ENCODE results near the gene TRIM42.

The TRIM42 gene

DNA sequence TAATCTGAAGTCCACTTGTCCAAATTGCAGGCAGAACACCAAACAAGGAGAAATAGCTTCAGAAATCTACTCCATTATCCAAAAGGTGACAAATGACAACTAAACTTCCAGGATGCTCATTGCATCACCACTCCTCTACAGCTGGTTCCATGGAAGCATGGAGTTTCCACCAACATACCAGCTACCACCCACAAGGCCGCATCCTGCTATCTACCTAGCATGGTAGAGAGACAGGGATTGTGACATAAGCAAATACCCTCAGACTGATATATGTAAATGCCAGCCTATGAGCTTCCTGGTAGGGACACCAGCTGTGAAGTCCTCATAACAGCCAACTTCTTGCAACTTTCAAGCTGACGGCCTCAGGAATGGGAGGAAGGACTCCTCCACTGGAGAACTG lies at the start of gene TRIM42:
TSS of gene TRIM42 (plus strand) at position 301 of the 400 bp plus-strand sequence. CDS start 166 bp downstream, outside the sequence.
- no peak for DNase-seq

DNA sequence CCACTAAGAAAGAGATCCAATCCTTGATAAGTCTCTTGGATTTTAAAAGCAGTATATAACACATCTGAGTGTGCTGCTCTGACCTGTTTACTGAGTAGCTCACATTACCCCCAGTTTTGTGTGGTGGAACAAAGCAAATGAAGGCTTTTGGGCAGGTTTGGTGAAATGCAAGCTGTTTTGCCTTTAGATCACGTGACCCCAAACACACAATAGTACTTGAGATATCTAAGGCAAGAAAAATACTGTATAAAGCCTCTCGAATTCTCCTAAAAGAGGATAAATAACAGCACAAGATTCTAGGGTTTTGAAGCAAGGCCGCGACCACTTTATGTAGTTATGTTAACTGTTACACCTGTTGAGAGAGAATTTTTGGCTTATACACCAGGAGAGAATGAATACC lies 49.3 kb upstream of the TRIM42 start:
- DNase-seq, result no peak

DNA sequence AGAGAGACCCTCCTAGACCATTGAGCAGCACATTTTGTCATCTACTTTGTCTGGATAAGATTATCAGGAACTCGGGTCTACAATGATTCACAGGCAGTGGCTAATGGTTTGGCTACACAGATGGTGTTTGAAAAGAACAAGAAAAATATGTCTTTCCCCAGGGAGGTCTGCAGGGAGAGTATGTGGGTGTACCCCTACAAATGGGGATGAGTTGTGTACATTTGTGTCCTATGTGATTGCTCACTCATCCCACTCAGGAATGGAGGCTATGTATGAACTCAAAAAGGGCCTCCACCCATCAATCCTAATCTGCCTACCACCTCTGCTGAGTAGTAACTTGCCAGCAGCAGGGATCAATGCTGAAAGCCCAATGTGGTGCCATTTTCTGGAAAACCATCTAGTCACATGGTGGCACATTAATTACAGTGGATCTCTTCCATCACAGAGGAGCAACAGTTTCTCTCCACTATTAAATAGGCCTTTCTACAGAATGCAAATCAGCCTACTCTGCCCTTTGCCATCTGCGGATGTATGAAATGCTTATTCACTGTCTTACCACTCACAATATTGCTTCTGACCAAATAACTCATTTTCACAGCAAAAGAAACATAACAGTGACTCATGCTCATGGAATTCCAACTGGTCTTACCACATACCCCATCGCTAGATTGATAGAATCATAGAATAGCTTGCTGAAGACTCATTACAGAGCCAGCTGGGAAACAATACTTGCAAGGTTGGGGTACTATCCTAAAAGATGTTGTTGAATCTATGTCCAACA lies 48.3 kb upstream of the TRIM42 start:
- DNase-seq, result no peak

DNA sequence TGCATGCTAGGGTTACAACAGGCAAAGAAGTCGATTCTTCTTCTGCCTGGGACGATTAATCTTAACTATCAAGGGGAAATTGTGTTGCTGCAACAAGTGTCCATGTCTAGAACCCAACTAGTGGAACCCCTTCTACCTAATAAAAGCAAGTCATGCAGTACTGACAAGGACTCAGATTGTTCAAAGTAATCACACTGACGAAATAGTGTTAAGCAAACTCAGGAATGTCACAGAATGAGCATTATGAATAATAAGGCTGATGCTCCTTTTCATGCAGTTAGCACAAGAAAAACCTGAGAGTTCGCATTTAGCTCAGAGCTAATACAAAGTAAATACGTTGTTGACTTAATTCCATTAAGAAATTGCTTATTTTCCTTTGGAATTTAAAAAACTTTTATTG lies 47.5 kb upstream of the TRIM42 start:
- no peak for DNase-seq

DNA sequence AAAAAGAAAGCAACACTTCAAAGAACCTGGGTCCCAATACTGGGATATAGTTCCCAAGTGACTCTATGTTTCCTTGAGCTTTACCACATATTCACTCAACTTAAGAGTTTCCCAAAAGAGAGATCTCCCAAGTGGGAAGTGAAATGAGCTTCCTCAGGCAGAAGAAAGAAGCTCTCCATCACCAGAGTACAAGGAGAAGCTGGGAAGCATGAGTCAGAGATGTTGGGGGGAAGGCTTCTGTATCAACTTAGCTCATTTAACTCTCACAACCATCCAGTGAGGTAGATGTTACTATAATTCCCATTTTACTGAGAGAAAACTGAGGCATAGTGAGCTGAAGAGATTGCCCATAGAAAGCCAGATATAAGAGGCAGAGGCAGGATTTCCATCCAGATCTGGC lies 47.0 kb upstream of the TRIM42 start:
- no peak for DNase-seq

DNA sequence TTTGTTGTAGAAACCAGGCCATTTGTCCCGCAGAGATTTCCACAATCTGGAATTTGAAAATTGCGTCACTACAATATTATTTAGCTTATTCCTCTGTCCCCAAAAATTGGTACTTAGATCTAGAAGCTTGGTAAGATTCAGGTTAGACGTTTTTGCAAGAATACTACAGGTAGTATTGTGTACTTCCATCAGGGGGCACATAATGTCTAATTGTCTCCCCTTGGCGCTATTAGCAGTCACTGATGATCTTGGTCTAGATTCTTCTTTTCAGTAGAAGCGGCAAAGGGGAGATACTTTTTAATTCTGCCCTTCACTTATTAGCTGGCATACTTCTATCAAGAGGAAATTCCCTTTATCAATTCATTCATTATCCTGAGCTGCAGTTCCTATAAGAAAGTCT lies 42.6 kb upstream of the TRIM42 start:
- DNase-seq, result no peak

DNA sequence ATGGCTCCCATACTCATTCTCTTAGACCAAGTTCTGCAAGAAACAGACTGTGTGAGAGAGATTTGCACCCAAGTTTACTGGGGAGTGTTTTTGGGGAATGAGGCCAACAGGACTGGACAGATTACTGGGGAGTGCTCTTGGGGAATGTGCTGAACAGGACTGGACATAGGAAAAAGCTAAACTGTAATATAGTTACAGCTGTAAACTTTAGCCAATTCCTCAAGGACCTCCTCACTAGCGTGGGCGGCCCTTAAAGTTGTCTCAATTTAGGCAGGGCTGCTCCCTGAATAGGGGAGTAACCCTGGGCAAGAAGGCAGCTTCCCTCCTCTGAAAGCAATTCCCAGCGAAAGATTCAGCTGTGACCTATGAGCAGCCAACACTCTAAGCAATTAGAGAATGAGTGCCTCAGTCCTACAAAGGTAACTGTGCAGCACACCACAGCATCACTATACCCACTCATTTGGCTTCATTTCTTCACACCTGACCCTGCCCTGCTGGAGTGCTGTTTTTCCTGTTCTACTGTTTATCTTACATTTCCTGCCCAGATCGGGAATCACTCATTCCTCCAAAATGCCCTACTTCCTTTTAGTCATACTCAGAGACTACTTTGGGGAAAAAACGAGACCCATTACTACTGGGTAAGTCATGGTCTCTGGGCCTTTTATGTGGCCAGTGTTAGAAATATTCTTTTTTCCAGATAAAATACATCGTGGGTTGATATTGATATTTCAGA lies 41.3 kb upstream of the TRIM42 start:
- no peak for DNase-seq

DNA sequence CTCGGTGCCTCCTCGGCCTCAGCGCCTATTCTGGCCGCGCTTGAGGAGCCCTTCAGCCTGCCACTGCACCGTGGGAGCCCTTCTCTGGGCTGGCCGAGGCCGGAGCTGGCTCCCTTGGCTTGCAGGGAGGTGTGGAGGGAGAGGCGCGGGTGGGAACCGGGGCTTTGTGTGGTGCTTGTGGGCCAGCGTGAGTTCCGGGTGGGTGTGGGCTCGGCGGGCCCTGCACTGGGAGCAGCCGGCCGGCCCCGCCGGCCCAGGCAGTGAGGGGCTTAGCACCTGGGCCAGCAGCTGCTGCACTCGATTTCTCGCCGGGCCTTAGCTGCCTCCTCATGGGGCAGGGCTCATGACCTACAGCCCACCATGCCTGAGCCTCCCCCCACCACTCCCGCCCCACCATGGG lies 26.6 kb upstream of the TRIM42 start:
- no peak for DNase-seq

DNA sequence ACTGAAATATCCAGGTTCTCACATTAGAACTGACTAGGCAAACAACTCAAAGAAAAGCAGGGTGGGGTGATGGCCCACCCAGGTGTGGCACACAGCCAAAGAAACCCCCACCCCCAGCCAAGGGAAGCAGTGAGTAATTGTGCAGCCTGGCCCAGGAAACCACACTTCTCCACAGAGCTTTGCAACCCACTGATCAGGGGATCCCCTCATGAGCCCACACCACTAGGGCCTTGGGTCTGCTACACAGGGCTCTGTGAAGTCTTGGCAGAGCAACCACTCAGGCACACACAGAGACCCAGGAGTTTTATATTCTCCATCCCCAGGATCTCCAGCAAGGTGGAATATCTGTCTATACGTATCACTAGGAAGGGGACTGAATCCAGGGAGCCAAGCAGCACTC lies 22.2 kb upstream of the TRIM42 start:
- DNase-seq, result no peak

DNA sequence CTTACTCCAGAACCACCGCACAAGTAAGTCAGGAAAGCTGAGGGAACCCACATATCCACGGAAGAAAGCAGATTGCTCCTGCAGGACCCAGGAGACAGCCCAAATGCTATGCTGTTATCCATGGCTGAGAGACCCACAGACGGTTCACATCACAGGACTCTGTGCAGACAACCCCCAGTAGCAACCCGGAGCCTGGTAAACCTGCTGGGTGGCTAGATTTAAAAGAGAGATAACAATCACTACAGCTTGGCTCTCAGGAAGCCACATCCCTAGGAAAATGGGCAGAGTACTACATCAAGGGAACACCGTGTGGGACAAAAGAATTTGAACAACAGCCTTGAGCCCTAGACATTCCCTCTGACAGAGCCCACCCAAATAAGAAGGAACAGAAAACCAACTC lies 13.8 kb upstream of the TRIM42 start:
- DNase-seq, result no peak

DNA sequence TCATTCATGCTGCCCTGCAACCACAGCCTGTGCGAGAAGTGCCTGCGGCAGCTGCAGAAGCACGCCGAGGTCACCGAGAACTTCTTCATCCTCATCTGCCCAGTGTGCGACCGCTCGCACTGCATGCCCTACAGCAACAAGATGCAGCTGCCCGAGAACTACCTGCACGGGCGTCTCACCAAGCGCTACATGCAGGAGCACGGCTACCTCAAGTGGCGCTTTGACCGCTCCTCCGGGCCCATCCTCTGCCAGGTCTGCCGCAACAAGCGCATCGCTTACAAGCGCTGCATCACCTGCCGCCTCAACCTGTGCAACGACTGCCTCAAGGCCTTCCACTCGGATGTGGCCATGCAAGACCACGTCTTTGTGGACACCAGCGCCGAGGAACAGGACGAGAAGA lies 4.7 kb downstream of the TRIM42 start:
- DNase-seq, result no peak

DNA sequence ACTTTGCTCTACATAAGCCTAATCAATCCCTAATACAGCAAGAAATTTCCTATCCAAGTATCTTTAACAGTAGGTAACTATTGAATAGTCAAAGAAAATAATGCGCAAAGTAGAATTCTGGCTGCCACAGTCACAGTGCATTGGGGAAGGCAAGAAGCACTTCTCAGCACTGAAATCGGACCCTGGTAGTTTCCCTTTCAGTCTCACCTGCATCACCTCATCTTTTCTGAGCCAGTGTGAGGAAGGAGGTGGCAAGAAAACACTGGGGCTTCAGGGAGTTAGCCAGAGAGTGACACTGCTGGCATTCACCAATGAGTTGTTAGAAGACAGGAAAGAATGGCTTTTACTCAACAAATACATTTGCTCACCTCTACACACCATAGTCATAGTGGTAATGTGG lies 8.3 kb downstream of the TRIM42 start:
- no peak for DNase-seq

DNA sequence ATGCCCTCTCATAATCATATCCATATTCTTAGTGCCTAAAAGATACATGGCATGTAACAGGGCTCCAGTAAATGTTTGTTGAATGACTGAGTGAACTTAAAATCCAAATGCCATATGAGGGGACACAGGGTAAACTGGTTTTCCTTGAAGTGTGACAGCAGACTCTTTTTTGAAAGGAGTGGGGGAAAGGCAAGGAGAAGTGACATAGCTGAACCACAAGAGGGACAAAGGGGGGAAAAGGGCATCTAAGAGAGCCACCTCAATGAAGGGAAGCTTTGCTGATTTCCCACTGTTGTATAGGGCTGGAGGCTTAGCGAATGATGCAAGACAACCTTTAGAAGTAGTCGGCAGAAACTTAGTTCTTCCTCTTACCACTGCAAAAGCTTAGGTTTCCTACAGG lies 9.1 kb downstream of the TRIM42 start:
- no peak for DNase-seq

DNA sequence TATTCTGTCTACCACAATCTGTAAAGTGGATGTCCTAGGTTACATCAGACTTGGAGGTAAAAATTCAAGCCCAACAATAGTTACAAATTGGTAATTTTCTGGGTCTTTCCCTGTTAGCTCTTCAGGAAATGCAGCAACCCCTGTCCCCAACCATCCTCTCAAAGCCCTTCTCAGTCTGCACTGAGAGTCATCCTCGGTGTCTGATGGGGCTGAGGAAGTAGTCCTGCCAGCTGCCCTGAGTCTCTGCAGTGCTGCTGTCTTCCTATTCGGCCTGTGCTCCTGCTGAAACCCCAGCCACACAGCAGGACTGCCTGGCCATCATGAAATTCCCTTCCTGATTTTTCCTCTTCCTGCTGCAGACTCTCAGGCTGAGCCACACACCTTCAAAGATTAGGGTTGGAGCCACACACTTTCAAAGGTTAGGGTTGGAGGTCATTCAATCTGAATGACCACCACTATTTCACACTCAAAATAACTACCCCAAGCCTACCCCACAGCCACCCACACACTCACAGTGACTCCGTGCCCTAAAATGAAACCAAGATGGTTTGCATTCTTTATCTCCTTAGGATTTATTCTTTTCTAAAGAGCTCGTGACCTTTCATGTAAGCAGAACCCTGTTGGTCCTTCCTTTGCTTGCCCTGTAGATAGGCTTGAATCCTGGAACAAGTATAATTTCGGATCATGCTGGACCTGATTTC lies 17.6 kb downstream of the TRIM42 start:
- no peak for DNase-seq

DNA sequence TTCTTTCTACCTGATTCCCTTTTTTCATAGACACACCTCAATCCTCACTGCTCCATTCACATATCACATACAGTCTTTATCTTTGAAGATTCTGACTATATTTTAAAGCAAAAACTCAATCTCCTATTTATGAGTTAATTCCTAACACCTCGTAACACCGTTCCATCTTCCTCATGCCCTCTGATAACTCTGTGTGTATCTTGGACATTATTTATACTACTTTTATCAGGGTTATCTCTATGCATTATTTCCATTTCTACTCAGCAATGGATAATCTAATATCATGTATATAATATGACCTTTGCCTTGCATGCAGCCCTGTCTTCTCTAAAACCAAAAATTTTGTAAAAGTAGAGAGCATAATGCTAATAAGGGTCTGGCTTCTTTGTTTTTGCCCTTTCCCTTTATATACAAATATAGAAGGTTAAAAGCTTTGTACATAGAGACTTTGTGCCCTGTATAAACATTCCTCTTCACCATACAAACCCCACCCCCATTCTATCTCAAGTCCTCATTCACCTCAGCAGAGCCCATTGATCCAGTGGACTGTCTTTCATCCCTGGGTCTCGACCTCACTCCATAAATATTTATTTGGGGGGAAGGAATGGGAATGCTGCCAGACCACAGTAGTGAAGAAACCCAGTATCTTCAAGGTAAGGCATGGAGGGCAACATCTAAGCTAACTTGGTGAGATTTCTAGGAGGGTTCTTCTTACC lies 21.8 kb downstream of the TRIM42 start:
- no peak for DNase-seq

DNA sequence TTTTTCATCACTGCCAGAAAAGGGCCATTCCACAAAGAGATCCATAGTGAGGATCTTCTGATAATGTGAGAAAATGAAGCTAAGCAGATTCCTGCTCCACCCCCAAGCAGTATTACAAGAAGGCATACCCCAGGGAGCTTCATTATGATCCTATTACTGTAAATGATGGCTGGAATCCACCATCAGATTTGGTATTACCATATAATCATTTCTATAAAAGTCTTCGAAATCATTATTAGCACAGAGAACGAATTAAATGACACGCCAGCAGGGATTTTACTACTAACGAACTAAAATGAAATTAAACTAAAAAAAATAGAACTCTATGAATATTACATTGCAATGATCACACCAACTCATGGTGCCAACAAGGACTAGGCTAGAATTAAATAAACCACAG lies 24.4 kb downstream of the TRIM42 start:
- DNase-seq, result no peak

DNA sequence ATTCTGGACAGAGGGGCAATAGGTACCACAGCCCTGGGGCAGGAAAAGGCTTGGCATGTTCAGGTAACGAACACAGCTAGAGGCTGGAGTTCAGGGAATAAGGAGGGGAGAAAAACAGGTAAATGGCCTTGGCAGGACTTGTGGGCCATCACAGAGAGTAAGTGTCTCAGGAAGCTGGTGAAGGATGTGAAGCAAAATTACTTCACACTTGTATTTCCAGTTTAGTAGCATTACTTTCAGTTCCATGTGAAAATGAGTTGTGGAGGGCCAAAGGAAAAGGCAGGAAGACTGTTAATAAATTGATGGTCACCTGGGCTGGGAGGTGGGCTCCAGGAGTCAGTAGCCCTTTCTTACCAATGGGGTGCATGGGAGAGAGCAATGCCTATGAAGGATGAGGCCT lies 25.6 kb downstream of the TRIM42 start:
- DNase-seq, result no peak

DNA sequence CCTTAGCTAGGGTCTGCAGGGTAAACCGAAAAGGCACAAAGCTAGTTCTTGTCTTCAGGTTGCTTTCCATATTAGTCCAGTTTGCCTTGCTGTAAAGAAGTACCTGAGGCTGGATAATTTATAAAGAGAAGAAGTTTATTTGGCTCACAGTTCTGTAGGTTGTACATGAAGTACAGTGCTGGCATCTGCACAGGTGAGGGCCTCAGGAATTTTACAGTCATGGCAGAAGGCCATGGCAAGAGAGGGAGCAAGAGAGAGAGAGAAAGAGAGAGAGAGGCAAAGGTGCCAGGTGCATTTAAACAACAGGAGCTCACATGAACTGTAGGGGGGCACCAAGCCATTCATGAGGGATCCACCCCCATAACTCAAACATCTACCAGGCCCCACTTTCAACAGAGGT lies 26.9 kb downstream of the TRIM42 start:
- no peak for DNase-seq

DNA sequence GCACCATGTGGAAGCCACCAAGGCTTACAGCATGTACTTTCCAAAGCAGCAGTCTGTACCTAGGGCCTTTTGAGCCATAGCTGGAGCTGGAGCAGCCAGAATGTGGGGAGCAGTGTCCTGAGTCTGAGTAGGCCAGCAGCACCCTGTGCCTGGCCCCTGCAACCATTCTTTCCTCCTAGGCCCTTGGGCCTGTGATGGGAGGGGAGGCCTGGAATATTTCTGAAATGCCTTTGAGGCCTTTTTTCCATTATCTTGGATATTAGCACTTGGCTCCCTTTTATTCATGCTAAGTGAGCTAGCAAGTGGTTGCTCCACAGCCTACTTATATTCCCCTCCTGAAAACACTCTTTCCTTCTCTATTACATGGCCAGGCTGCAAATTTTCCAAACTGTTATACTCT lies 28.1 kb downstream of the TRIM42 start:
- DNase-seq, result no peak

DNA sequence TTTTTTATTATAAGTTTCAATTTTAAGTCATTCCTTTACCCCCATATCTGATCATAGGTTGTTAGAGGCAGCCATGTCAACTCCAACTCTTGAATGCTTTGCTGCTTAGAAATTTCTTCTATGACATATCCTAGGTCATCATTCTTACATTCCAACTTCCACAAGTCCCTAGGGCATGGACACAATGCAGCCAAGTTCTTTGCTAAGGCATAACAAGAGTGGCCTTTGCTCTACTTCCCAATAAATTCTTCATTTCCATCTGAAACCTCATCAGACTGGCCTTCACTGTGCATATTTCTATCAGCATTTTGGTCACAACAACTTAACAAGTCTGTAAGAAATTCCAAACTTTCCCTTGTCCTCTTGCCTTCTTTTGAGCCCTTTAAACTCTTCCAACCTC lies 28.5 kb downstream of the TRIM42 start:
- no peak for DNase-seq

DNA sequence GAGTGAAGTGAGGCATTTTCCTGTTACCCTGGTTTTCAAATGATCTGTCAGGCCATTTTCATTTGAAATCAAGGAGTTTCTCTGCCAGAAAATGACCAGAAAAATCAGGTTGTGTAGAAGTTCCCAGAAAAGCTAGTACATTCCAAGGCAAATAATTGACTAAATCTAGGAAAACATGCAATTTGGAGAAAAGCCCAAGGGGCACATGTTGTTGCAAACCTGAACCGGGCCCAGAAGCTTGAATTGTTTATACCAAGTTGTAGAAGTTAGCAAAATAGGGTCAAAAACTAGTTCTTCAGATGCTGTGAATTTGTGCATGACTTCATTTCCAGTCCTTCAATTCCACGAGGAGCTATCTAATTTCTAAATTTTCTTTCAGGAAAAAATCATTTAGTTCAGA lies 31.0 kb downstream of the TRIM42 start:
- DNase-seq, result no peak

DNA sequence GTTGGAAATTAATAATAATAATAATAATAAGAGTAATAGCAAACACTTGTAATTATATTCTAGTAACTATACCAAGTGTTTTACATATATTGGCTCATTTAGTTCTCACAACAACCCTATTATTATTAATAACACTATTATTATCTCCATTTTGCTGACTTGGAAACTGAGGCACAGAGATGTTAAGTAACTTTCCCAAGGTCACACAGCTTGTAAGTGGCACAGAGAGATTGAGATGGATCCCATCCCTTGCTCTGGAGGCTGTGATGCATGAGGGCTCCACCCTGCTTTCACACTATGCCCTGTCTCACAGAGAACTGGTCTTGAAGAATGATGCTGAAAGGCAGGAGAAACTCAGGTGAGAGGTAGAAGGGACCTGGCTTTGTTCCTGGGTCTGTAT lies 31.9 kb downstream of the TRIM42 start:
- no peak for DNase-seq

DNA sequence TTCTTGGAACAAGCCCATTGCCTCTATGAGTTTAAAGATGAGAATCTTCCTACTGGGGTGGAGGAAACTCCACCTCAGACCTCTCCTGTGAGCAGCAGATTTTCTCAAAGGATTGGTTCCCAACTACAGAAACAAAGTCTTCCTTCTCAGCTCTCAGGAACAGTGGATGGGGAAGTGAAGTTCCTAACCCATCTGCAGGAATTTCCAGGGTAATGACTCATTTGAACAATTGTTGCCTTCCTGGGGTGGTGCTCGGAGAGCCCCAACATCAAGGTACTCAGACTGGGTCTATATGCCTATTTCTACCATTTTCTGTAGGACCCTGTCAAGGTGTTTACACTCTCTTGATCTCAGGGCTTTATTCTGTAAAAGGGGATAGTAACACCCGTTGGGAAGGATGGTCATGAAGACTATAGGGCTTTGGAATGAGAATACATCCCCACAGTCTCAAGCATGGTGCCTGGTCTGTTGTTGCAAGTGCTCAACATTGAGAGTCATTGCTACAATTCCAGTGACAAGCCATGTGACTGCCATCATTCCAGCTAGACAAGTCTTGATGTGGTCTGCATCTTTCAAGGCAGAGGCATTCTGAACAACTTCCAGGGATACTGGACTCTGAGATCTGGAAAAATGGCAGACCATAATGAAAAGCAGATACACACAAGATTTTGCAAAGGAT lies 33.0 kb downstream of the TRIM42 start:
- no peak for DNase-seq

Data from NCI-H524 treated with DMSO at 0.1 percent for 48 hours (cell line).